ENCODE data around the gene WWOX. TPM values are rescaled to one million over a fixed set of nuclear protein-coding genes. Genes with fewer than 3 reads are reported as not detected.
A peak's percentile ranks its signal among the peaks of the same experiment; 100 is the strongest.

WWOX gene
- total RNA-seq, 2 experiments from 2014 or later: 19.1 to 23.7 TPM

GRCh38 chr16:78501744-78502143 lies 402.3 kb downstream of the WWOX start:
- DNase-seq: no peak
- H3K27me3 Mint-ChIP-seq: no peaks in the 10 kb centered on the region
- ATAC-seq: no peak
- no peak overlapping the region for H3K4me3 Mint-ChIP-seq
- CTCF ChIA-PET: interaction anchor here (1.2 kb wide), 1 partner anchor 46 kb away, joined by 3 read pairs; no protein-coding TSS in a partner anchor
- TF ChIP-seq CTCF (IDR thresholded peaks at IDR 0.05): no peak
- no peaks in the 10 kb centered on the region for H3K4me1 Mint-ChIP-seq (ENCODE audit: low read depth)
- H3K9me3 Mint-ChIP-seq: no peaks in the 10 kb centered on the region
- intact Hi-C loops (cut with micrococcal nuclease): loop anchor here (5.0 to 10.0 kb wide), 2 partner anchors 266 to 1103 kb away; partner anchors contain the start of gene MAF
- H3K27ac Mint-ChIP-seq: no peak overlapping the region
- H3K36me3 Mint-ChIP-seq (ENCODE audit: low read depth): no peaks in the 10 kb centered on the region
- POLR2A ChIA-PET: no interaction called here

- H3K4me1 Mint-ChIP-seq (ENCODE audit: low read depth): no peaks in the 10 kb centered on the region
Observed at GRCh38 chr16:78502812-78503350, 403.4 kb downstream of the WWOX start.

GRCh38 chr16:78503602-78504001 lies 404.1 kb downstream of the WWOX start:
- ChIA-PET POLR2A (no interaction called here), CTCF (interaction anchor here (1.0 to 1.9 kb wide), 2 partner anchors 22 to 267 kb away, joined by 3 to 9 read pairs; no protein-coding TSS in a partner anchor)
- no peak overlapping the region for H3K27ac Mint-ChIP-seq
- peak; percentile 64 for DNase-seq
- no peak overlapping the region for H3K4me3 Mint-ChIP-seq
- intact Hi-C loops (cut with micrococcal nuclease): loop anchor here (5.0 to 10.0 kb wide), 2 partner anchors 264 to 1101 kb away; partner anchors contain the start of gene MAF
- H3K36me3 Mint-ChIP-seq (ENCODE audit: low read depth): no peaks in the 10 kb centered on the region
- no peaks in the 10 kb centered on the region for H3K9me3 Mint-ChIP-seq
- peak; percentile 93 for TF ChIP-seq CTCF (IDR thresholded peaks at IDR 0.05)
- ATAC-seq: no peak
- H3K4me1 Mint-ChIP-seq (ENCODE audit: low read depth): no peaks in the 10 kb centered on the region
- H3K27me3 Mint-ChIP-seq: no peaks in the 10 kb centered on the region

More at GRCh38 chr16:78502812-78503350, 403.4 kb downstream of the WWOX start:
- CTCF ChIA-PET: interaction anchor here (0.8 to 1.2 kb wide), 2 partner anchors 45 to 268 kb away, joined by 3 read pairs; no protein-coding TSS in a partner anchor
- POLR2A ChIA-PET: no interaction called here
- Mint-ChIP-seq H3K27me3 (no peaks in the 10 kb centered on the region), H3K36me3 (ENCODE audit: low read depth) (no peaks in the 10 kb centered on the region), H3K9me3 (no peaks in the 10 kb centered on the region), H3K4me3 (no peak overlapping the region), H3K27ac (no peak overlapping the region)
- intact Hi-C loops (cut with micrococcal nuclease): loop anchor here (5.0 to 10.0 kb wide), 2 partner anchors 264 to 1102 kb away; partner anchors contain the start of gene MAF
- ATAC-seq: no peak
- no peak for DNase-seq
- no peak for TF ChIP-seq CTCF (IDR thresholded peaks at IDR 0.05)

GRCh38 chr16:78504401-78504851 lies 405.0 kb downstream of the WWOX start:
- POLR2A ChIA-PET: no interaction called here
- intact Hi-C loops (cut with micrococcal nuclease): loop anchor here (5.0 to 10.0 kb wide), 2 partner anchors 263 to 1100 kb away; partner anchors contain the start of gene MAF
- no peak for ATAC-seq
- CTCF ChIA-PET: interaction anchor here (0.9 to 1.9 kb wide), 3 partner anchors 21 to 546 kb away, joined by 3 to 9 read pairs (median 3); no protein-coding TSS in a partner anchor
- H3K27ac Mint-ChIP-seq: no peak overlapping the region
- H3K4me1 Mint-ChIP-seq (ENCODE audit: low read depth): no peaks in the 10 kb centered on the region
- TF ChIP-seq CTCF (IDR thresholded peaks at IDR 0.05): no peak
- DNase-seq: no peak
- H3K36me3 Mint-ChIP-seq (ENCODE audit: low read depth): no peaks in the 10 kb centered on the region
- H3K9me3 Mint-ChIP-seq: no peaks in the 10 kb centered on the region
- H3K4me3 Mint-ChIP-seq: no peak overlapping the region
- no peaks in the 10 kb centered on the region for H3K27me3 Mint-ChIP-seq

- H3K4me1 Mint-ChIP-seq (ENCODE audit: low read depth): no peaks in the 10 kb centered on the region
- ATAC-seq (no peak), DNase-seq (no peak)
- H3K27ac Mint-ChIP-seq: no peak overlapping the region
- H3K36me3 Mint-ChIP-seq (ENCODE audit: low read depth): no peaks in the 10 kb centered on the region
- CTCF ChIA-PET: interaction anchor here (0.9 to 1.9 kb wide), 2 partner anchors 265 to 545 kb away, joined by 3 to 9 read pairs; no protein-coding TSS in a partner anchor
- H3K27me3 Mint-ChIP-seq: no peaks in the 10 kb centered on the region
- intact Hi-C loops (cut with micrococcal nuclease): loop anchor here (10.0 kb wide), 1 partner anchor 1100 kb away; the partner anchor contains the start of gene MAF
- TF ChIP-seq CTCF (IDR thresholded peaks at IDR 0.05): no peak
- POLR2A ChIA-PET: no interaction called here
- no peak overlapping the region for H3K4me3 Mint-ChIP-seq
- H3K9me3 Mint-ChIP-seq: no peaks in the 10 kb centered on the region
Observed at GRCh38 chr16:78505036-78505435, 405.6 kb downstream of the WWOX start.

All from activated CD8-positive, alpha-beta T cell treated with anti-CD3 and anti-CD28 coated beads for 36 hours (primary cell).